Stimulated activated CD4-positive, alpha-beta T cell treated with anti-CD3 and anti-CD28 coated beads, Interleukin-2, amount 100 ng/mL, for 48 hours (primary cell): ENCODE results near the gene DERL3.
A peak's percentile ranks its signal among the peaks of the same experiment; 100 is the strongest.
"Not testable (repeated sequence)": the region's sequence is repeated elsewhere in the genome, so short reads cannot be mapped to it uniquely, and the experiment has no call there.

Experiments used
- DNase-seq, 2 donors: peaks; one replicate each; pipeline ENCODE4 v3.0.0-alpha.2; 2020

The DERL3 gene

DNA sequence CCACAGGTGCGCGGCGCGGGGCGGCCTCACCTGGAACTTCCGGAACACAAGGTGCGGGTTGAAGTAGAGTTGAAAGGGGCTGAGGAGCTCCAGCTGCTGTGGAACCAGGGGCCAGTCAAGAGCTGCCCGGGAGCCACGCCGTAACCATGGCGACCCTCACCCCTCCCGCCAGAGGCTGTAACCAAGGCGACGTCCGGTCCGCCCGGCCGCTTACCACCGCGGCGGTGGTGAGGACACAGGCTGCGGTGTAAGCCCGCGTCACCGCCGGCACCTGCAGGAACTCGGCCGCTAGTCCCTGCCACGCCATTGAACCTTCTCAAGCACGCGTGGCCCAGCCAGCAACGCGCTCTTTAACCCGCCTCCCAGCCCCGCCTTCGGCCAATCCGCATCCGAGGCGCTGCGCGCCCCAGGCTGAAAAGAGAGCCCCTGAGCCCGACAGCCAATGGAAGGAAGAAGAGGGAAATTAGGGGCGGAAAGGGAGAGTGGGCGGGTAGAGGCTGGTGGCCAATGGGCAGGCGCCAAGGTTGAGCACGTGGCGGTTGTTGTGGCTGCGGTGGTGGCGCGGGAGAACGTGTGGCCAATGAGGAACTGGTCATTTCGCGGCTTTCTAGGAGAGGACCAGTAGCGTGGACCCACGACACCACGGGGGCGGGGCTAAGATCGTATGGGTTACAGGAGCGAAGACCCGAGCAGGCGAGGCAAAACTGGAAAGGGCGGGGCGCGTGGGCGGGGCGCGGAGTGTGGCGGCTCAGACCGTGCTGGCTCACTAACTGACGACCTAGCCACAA is at the start of gene DERL3:
Gene DERL3 (minus strand): TSS at position 326 of the 788 bp plus-strand sequence. CDS start 19 bp downstream, at position 307.
- peak; percentile 97 to 98 for DNase-seq

DNA sequence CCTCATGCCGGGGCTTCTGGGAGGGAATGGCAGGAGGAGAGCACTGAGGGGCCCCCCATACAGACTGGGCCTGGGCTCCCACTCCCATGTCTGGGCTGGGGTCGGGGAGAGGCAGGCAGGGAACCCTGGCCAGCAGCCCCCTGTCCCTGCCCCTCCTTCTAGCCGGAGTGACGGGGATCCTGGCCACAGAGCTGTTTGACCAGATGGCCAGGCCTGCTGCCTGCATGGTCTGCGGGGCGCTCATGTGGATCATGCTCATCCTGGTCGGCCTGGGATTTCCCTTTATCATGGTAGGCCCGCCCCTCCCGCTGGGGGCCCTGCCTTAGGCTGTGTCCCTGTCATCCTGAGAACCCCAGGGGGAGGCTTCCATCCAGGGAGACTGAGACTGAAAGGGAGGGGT is 45.3 kb upstream of the DERL3 start:
- no peak for DNase-seq

- DNase-seq: no peak
Measured at GRCh38 chr22:23883658-23884057, 44.9 kb upstream of the DERL3 start.

DNA sequence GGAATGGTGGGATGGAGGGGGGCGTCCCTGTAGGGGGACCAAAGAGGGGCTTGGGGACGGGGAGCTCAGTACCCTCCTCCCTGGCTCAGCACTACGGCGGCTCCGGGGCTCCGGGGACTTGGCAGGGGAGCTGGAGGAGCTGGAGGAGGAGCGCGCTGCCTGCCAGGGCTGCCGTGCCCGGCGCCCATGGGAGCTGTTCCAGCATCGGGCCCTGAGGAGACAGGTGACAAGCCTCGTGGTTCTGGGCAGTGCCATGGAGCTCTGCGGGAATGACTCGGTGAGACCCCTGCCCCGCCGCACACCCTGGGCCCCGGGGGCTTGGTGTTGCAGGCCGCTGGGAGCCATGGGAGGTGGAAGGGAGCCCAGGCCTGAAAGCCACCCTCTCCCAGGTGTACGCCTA is 43.6 kb upstream of the DERL3 start:
- DNase-seq: no peak

- no peak for DNase-seq
Measured at GRCh38 chr22:23878219-23878618, 39.4 kb upstream of the DERL3 start.

DNA sequence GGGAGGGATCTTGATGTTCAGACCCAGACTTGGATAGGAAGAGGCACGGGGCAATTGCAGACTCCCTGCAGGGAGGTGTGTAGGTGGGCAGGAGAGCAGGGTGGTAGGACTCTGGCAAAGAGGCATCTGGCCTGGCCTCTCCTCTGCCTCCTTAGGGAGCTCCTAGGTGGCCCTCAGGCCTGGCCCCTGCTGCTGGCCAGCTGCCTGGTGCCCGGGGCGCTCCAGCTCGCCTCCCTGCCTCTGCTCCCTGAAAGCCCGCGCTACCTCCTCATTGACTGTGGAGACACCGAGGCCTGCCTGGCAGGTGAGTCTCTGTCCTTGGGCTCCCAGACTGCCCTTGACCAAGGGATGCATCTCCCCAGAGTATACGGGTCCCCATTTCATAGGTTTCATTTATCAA is 38.8 kb upstream of the DERL3 start:
- no peak for DNase-seq

DNA sequence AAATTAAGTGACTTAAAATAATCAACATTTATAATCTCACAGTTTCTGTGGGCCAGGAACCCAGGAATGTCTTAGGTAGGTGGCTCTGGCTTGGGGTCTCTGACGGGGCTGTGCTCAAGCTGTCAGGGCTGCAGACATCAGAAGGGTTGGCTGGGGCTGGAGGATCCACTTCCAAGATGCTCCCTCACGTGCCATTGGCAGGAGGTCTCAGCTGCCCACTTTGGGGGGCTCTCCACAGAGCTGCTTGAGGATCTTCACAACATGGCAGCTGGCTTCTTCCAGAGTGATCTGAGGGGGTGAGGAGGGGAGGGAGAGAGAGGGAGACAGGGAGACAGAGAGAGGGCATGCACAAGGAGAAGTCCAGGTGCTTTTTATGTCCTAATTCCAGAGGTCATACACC is 37.0 kb upstream of the DERL3 start:
- DNase-seq: no peak

GRCh38 chr22:23874871-23875270 is 36.1 kb upstream of the DERL3 start:
- no peak for DNase-seq

- no peak for DNase-seq
Measured at GRCh38 chr22:23868580-23868979, 29.8 kb upstream of the DERL3 start.

DNA sequence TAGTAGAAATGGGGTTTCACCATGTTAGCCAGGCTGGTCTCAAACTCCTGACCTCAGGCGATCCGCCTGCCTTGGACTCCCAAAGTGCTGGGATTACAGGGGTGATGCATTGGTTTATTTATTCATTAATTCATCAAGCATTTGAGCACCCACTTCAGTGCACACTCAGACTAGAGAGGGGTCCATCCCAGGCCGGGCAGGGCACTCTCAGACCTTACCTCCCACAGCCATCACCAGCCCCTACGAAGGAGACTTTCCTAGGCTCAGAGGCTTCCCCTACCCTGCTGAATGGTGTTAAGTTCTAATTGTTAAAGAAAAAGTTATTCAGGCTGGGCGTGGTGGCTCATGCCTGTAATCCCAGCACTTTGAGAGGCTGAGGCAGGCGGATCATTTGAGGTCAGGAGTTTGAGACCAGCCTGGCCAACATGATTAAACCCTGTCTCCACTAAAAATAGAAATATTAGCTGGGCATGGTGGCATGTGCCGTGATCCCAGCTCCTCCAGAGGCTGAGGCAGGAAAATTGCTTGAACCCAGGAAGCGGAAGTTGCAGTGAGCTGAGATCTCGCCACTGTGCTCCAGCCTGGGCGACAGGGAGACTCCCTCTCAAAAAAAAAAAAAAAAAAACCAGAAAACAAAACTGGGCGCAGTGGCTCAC is 25.8 kb upstream of the DERL3 start:
- not testable (repeated sequence) for DNase-seq

DNA sequence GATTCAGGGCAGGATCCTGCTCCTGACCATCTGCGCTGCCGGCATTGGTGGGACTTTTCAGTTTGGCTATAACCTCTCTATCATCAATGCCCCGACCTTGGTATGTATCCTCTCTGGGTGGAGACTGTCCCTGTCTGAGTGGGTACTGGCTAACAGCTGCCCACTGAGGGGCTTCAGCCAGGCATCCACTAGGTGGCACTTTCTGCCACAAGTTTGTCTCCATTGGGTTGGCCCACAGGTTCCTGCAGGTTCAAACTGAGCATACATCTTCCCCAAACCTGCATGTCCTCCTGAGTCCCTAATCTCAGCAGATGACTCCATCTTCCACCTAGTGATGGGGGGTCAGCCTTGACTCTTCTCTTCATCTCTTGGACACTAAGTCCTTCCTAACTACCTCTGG is 23.3 kb upstream of the DERL3 start:
- peak; percentile 17 to 18 for DNase-seq

DNA sequence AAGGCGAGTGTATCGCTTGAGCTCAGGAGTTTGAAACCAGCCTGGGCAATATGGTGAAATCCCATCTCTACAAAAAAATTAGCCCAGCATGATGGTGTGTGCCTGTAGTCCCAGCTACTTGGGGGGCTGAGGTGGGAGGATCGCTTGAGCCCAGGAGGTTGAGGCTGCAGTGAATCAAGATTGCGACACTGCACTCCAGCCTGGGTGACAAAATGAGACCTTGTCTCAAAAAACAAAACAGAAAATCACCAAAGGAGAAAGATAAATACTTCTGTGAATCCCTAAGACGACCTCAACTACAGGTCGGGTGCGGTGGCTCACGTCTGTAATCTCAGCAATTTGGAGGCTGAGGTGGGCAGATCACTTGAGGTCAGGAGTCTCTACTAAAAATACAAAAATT is 21.4 kb upstream of the DERL3 start:
- not testable (repeated sequence) for DNase-seq

- DNase-seq: no peak
Measured at GRCh38 chr22:23859201-23859600, 20.4 kb upstream of the DERL3 start.

GRCh38 chr22:23858484-23858815 is 19.6 kb upstream of the DERL3 start:
- DNase-seq: no peak

- peak; percentile 90 for DNase-seq
Measured at GRCh38 chr22:23857606-23858483, 19.0 kb upstream of the DERL3 start, which contains the start of gene SLC2A11. TSS of gene SLC2A11 (plus strand) at chr22:23857875. CDS start at chr22:23858000, 125 bp downstream.

DNA sequence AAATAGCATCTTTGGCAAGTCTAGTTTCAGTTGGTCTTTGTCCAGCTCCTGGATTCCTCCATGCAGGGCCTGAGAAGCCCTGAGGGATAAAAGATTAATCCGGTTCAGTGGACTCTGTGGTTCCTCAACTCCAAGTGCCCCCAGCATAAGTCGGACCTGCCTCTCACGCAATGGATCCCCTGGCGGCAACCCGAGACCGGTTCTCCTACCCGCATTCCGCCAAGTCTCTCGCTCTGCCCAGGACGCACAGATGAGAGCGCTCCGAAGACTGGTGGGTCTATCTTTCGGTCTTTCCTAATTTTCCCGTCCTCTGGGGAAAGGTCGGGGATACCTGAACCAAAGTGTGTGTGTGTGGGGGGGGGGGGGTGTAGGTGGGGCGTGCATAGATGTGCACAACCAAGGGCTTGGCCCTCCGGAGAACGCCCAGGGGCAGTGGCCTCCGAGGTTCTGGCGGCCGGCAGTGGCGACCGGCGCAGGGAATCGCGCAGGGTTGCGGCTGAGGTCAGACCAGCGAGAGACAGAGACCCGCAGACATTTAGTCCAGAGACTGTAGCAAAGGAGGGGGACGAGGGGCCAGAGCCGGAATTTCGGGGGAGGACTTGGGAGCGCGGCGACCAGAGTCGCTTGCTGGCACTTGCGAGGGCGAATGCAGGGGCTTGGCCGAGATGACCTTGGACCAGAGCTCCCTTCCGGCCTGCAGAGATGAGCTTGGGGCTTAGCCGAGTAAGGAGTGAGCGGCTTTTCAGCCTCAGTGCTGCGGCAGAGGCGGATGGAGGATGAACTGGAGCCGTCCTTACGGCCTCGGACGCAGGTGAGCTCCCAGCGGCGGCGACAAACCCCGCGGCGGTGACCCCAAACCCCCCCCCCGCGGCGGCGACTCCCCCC is 18.2 kb upstream of the DERL3 start:
- peak in 1 of 2 donors; percentile 12 for DNase-seq

DNA sequence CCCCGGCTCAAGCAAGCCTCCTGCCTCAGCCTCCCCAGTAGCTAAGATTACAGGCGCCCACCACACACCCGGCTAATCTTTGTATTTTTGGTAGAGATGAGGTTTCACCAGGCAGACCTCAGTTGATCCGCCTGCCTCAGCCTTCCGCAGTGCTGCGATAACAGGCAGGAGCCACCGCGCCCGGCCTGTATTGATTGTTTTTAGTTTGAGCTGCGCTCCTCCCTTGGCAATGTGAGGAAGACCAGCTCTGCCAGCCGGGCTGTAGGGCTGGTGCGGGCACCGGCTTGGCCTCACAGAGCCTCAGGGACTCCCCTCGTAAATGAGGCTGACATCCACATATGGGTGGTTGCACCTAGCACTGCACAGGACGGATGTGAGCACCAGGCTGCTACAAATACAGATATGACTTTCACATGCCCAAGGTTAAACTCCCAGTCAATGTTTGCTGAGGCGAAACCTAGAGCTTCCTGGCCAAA is 11.4 kb upstream of the DERL3 start:
- no peak for DNase-seq

- DNase-seq: peak; percentile 94 to 95
Measured at GRCh38 chr22:23849009-23850006, 10.5 kb upstream of the DERL3 start.

- no peak for DNase-seq
Measured at GRCh38 chr22:23847991-23848864, 9.4 kb upstream of the DERL3 start.
